Measurements from ENCODE around the gene MAP2K5. TPM values are rescaled to one million over a fixed set of nuclear protein-coding genes. Genes with fewer than 3 reads are reported as not detected.

The MAP2K5 gene
- total RNA-seq, 1 donor from 2014 or later: 8.0 TPM

- TF ChIP-seq CTCF (IDR thresholded peaks at IDR 0.05; ENCODE audit: insufficient read depth, low read length, poor library complexity, severe bottlenecking): no peak
- no peak for DNase-seq (ENCODE audit: low read depth)
- Histone ChIP-seq H3K36me3 (ENCODE audit: control insufficient read depth, insufficient read depth, low read length) (no peaks in the 10 kb centered on the region), H3K4me3 (ENCODE audit: low read depth, low read length) (no peak overlapping the region), H3K27me3 (ENCODE audit: control insufficient read depth, insufficient read depth, low read length) (no peaks in the 10 kb centered on the region)
Measured at GRCh38 chr15:67585681-67586080, 43.2 kb downstream of the MAP2K5 start.

GRCh38 chr15:67587331-67587730 is 44.8 kb downstream of the MAP2K5 start:
- H3K4me3 ChIP-seq (ENCODE audit: low read depth, low read length): no peak overlapping the region
- no peak for TF ChIP-seq CTCF (IDR thresholded peaks at IDR 0.05; ENCODE audit: insufficient read depth, low read length, poor library complexity, severe bottlenecking)
- no peaks in the 10 kb centered on the region for H3K36me3 ChIP-seq (ENCODE audit: control insufficient read depth, insufficient read depth, low read length)
- DNase-seq (ENCODE audit: low read depth): no peak
- no peaks in the 10 kb centered on the region for H3K27me3 ChIP-seq (ENCODE audit: control insufficient read depth, insufficient read depth, low read length)

- TF ChIP-seq CTCF (IDR thresholded peaks at IDR 0.05; ENCODE audit: insufficient read depth, low read length, poor library complexity, severe bottlenecking): no peak
- H3K4me3 ChIP-seq (ENCODE audit: low read depth, low read length): no peak overlapping the region
- H3K36me3 ChIP-seq (ENCODE audit: control insufficient read depth, insufficient read depth, low read length): no peaks in the 10 kb centered on the region
- no peaks in the 10 kb centered on the region for H3K27me3 ChIP-seq (ENCODE audit: control insufficient read depth, insufficient read depth, low read length)
- DNase-seq (ENCODE audit: low read depth): no peak
Measured at GRCh38 chr15:67587754-67588153, 45.3 kb downstream of the MAP2K5 start.

- no peak for TF ChIP-seq CTCF (IDR thresholded peaks at IDR 0.05; ENCODE audit: insufficient read depth, low read length, poor library complexity, severe bottlenecking)
- no peaks in the 10 kb centered on the region for H3K36me3 ChIP-seq (ENCODE audit: control insufficient read depth, insufficient read depth, low read length)
- no peak for DNase-seq (ENCODE audit: low read depth)
Measured at GRCh38 chr15:67590191-67590590, 47.7 kb downstream of the MAP2K5 start.

GRCh38 chr15:67592245-67592644 is 49.7 kb downstream of the MAP2K5 start:
- TF ChIP-seq CTCF (IDR thresholded peaks at IDR 0.05; ENCODE audit: insufficient read depth, low read length, poor library complexity, severe bottlenecking): no peak
- Histone ChIP-seq H3K4me3 (ENCODE audit: low read depth, low read length) (no peak overlapping the region), H3K36me3 (ENCODE audit: control insufficient read depth, insufficient read depth, low read length) (no peaks in the 10 kb centered on the region), H3K27me3 (ENCODE audit: control insufficient read depth, insufficient read depth, low read length) (no peaks in the 10 kb centered on the region)
- DNase-seq (ENCODE audit: low read depth): no peak

More at GRCh38 chr15:67590191-67590590, 47.7 kb downstream of the MAP2K5 start:
- no peaks in the 10 kb centered on the region for H3K27me3 ChIP-seq (ENCODE audit: control insufficient read depth, insufficient read depth, low read length)
- H3K4me3 ChIP-seq (ENCODE audit: low read depth, low read length): no peak overlapping the region

GRCh38 chr15:67593562-67593961 is 51.1 kb downstream of the MAP2K5 start:
- no peak for DNase-seq (ENCODE audit: low read depth)
- H3K36me3 ChIP-seq (ENCODE audit: control insufficient read depth, insufficient read depth, low read length): no peaks in the 10 kb centered on the region
- H3K27me3 ChIP-seq (ENCODE audit: control insufficient read depth, insufficient read depth, low read length): no peaks in the 10 kb centered on the region
- no peak overlapping the region for H3K4me3 ChIP-seq (ENCODE audit: low read depth, low read length)
- TF ChIP-seq CTCF (IDR thresholded peaks at IDR 0.05; ENCODE audit: insufficient read depth, low read length, poor library complexity, severe bottlenecking): no peak

All from kidney epithelial cell (primary cell).